ENCODE measurements around the gene TMEM165.
A peak's percentile ranks its signal among the peaks of the same experiment; 100 is the strongest.
"Not testable (repeated sequence)": the region's sequence is repeated elsewhere in the genome, so short reads cannot be mapped to it uniquely, and the experiment has no call there.

The TMEM165 gene, protein sequence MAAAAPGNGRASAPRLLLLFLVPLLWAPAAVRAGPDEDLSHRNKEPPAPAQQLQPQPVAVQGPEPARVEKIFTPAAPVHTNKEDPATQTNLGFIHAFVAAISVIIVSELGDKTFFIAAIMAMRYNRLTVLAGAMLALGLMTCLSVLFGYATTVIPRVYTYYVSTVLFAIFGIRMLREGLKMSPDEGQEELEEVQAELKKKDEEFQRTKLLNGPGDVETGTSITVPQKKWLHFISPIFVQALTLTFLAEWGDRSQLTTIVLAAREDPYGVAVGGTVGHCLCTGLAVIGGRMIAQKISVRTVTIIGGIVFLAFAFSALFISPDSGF

DNA sequence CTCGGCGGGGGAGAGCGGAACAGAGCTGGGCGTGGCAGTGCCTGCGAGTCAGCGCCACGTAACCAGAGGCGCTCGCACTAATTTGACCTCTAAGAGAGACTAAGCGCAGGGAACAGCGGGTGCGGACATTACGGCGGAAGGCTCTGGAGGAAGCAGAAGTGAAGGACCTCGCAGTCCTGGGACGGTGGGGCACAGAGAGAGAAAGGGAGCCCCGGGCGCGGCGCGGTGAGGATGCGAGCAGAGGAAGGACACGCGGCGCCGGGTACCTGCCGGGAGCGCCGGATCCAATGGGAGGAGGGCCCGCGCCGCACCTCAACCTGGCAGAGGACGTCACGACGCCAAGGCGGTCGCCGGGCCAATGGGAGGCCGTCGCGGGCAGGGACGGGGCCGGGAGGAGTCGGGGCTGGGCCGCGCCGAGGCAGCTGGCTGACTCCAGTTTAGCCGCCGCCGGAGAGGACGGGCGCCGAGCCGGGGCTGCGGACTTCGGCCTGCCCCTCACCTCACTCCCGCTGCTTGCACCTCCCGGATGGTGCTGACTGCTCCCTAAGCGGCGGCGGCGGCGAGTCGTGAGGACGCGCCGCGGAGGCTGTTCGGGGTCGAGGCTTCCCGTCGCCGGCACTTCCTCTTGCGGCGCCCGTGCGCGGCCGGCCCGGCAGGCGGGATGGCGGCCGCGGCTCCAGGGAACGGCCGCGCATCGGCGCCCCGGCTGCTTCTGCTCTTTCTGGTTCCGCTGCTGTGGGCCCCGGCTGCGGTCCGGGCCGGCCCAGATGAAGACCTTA lies at the start of gene TMEM165:
TMEM165 (plus strand) TSS at position 429 of the 779 bp plus-strand sequence; CDS start at position 662, 233 bp downstream.
- DNase-seq (ENCODE audit: low read depth in 2 of 3, low spot score in 1 of 3) = peak; percentile 81 to 89 (median 83)

DNA sequence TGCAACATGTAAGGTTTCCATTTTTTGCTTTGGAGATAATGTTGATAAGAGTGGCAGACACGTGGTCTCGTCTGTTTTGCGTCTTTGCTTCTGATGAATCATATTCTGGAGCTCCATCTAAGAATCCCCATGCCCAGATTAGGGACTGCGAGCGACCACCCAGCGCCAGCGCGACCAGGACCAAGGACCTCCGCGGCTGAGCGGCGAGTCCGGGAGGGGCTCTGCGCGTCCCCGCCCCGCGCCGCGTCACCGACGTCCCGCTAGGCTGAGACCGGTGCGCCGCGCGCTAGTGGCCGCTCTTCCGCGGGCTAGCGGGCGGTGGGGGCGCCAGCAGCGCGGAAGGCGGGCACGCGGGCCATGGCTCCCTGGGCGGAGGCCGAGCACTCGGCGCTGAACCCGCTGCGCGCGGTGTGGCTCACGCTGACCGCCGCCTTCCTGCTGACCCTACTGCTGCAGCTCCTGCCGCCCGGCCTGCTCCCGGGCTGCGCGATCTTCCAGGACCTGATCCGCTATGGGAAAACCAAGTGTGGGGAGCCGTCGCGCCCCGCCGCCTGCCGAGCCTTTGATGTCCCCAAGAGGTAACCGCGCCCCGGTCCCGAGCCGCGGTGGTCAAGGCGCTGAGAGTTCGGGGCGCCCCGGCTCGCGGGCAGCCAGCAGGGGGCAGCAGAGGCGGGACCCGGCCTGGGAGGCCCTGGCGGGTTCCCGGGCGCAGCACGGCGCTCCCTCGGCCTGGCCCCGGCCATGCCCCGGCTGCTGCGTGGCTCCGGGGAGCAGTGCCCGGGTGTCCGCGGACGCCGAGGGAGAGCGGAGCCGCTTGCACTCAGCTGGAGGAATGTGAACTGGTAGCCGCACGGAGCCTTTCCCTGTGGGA lies 49.5 kb upstream of the TMEM165 start, which contains the start of gene SRD5A3:
SRD5A3 (plus strand) TSS at position 263 of the 871 bp plus-strand sequence; CDS start at position 358, 95 bp downstream.
- DNase-seq (ENCODE audit: low read depth in 2 of 3, low spot score in 1 of 3) = peak; percentile 69 to 86 (median 81)

DNA sequence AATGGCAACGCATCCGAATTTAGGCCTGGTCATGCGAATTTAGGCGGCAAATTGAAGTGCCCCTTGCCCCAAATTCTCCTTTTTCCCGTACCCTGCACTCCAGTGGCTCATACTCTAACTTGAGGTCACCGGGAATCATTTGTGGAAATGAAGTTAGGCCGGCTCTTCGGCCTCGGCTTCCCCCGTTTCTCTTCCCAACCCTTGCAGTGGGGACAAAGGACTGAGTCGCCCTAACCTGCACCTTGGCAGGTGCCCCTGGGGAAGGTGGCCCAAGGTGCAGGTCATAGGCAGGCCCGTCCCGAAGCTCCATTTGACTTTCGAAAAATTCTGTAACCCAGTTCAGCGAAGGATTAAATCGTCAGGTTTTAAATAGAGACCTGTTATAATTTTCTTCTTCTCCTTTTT lies 48.9 kb upstream of the TMEM165 start:
- DNase-seq (ENCODE audit: low read depth in 2 of 3, low spot score in 1 of 3) = no peak

DNA sequence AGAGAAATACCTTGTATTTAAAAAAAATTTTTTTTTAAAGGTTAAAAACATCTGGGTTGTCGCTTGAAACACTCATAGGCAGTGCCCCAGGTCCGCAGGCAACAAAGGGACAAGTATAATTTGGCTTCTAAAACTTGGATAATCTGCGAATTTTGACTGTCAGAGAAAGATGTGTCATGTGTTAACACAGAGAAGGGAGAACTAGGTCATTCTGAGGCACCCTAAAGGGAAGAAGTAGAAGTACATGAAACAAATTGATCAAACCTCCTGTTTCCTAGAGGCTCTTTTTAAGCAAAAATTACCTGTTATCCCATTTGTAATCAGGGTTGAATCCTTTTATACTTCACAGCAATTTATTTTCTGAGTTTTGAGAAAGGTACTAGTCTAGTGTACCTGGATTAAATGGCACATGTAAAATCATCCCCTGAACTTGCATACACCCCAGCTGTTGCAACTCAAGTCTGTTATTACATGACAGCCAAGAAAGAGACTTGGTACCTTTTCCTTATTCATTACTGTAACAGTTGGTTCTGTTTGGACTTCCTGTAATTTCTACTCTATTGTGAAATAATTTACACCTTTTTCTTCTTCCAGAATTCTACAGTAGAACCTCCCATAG lies 48.0 kb upstream of the TMEM165 start:
- DNase-seq (ENCODE audit: low read depth in 2 of 3, low spot score in 1 of 3) = no peak

DNA sequence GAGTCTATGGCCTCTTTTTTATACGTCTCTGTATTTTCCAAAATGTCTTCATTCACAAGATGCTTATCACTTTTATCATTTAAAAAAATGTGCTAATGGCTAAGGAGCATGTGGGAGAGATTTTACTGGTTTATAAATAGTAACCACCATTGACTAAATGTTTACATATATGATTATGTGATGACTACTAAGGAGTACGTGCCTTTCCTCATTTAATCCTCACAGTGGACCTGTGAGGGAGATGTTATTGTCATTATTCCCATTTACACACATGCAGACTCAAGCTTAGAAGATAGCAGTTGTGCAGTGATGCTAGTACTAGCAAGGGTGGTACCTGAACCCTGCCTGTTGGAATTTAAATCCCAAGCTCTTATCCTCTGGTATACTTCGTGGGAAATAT lies 47.3 kb upstream of the TMEM165 start:
- DNase-seq (ENCODE audit: low read depth in 2 of 3, low spot score in 1 of 3) = no peak

DNA sequence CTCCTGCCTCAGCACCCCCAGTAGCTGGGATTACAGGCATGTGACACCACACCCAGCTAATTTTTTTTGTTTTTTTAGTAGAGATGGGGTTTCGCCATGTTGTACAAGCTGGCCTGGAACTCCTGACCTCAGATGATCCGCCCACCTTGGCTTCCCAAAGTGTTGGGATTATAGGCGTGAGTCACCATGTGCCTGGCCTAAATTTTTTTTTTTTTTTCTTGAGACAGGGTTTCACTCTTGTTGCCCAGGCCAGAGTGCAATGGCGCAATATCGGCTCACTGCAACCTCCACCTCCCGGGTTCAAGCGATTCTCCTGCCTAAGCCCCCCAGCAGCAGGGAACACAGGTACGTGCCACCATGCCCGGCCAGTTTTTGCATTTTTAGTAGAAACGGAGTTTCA lies 44.9 kb upstream of the TMEM165 start:
- not testable (repeated sequence) for DNase-seq (ENCODE audit: low read depth in 2 of 3, low spot score in 1 of 3)

DNA sequence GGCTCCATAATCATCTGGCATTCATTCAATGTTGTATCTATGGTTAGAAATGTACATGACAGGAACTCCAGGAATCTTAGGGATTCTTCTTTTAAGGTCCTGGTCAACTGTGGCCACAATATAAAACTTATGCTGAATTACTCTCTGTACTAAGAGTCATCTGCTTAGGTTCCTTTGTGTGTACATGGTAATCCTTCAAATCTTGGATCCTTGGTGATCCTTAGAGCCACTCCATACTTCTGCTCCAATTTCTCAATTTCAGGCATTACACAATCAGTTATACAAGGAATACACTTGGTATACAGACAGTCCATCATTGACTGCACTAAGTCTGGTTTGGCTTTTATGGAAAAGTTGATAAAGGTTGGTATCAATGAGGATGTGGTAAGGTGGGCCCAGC lies 43.9 kb upstream of the TMEM165 start:
- no peak for DNase-seq (ENCODE audit: low read depth in 2 of 3, low spot score in 1 of 3)

DNA sequence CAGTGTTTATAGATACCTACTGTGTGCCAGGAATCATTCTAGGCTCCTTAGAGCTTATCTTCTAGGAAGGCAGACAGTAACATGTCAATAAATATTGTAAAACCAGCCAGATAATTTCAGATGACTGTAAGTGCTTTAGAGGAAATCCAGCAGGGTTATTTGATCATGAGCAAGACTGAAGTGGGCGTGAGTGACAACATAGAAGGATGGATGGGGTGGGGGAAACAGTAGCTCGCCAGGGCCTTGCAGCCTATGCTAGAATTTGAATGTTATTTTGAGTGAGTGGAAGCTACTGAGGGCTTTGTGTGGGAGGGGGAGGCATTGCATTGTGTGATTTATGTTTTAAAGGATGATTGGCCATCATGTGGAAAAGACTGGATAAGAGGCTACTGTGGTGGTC lies 43.0 kb upstream of the TMEM165 start:
- no peak for DNase-seq (ENCODE audit: low read depth in 2 of 3, low spot score in 1 of 3)

DNA sequence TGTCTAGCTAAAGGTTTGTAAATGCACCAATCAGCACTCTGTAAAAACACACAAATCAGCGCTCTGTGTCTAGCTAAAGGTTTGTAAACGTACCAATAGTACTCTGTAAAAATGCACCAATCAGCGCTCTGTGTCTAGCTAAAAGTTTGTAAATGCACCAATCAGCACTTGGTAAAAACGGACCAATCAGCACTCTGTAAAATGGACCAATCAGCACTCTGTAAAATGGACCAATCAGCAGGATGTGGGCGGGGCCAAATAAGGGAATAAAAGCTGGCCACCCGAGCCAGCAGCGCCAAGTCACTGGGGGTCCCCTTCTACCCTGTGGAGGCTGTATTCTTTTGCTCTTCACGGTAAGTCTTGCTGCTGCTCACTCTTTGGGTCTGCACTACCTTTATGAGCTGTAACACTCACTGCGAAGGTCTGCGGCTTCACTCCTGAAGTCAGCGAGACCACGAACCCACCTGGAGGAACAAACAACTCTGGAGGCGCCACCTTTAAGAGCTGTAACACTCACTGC lies 42.5 kb upstream of the TMEM165 start:
- DNase-seq (ENCODE audit: low read depth in 2 of 3, low spot score in 1 of 3) = not testable (repeated sequence)

DNA sequence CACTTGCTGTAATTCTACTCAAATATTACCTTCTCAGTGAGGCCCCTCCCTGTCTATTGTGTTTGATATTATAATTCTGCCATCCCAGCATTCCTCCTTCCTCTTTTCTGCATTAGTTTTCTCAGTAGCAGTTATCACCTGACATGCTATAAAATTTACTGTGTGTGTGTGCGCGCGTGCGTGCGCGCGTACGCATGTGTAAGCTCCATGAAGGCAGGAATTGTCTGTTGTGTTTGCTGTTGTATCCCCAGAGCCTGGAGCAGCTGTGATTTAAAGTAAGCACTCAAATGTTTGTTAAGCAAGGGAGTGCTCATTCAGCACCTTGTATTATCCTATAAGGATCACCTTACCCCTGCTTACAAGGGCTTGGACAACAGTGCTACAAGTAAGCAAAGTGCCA lies 41.1 kb upstream of the TMEM165 start:
- no peak for DNase-seq (ENCODE audit: low read depth in 2 of 3, low spot score in 1 of 3)

DNA sequence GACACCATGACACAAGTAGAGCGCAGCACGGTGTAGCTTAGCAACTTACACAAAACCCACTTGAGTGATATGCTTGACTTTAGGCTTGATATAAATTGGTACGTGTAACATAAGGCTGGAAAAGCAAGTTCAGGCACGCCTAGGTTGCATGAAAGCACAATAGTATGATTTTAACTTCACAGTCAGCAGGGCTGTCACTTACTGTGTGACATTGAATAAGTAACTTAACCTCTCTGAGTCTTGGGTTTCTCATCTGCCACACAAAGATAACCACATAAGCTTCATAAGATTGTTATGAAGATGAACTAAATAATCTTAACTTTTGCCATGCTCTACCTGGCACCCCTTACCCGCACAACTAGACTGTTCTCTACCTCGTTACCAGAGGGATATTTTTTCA lies 40.2 kb upstream of the TMEM165 start:
- no peak for DNase-seq (ENCODE audit: low read depth in 2 of 3, low spot score in 1 of 3)

DNA sequence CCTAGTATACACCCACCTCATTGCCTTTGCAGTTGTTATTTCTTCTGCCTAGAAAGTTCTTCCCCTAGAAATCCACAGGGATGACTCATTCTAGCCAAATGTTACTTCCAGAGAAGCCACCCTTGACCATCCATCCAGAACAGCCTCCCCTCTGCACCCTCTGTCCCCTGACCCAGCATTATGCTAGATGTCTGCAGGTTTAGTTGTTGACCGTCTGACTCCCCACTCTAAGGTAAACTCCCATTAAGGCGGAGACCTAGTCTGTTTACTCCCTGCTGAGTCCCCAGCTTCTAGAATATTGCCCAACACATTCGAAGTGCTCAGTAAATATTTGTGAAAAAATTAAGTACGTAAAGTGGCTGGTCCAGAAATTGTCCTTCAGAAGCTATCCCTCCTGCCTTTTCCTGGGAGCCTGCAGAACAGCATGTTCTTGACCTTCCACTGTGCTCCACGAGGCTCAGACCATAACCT lies 38.7 kb upstream of the TMEM165 start:
- no peak for DNase-seq (ENCODE audit: low read depth in 2 of 3, low spot score in 1 of 3)

DNA sequence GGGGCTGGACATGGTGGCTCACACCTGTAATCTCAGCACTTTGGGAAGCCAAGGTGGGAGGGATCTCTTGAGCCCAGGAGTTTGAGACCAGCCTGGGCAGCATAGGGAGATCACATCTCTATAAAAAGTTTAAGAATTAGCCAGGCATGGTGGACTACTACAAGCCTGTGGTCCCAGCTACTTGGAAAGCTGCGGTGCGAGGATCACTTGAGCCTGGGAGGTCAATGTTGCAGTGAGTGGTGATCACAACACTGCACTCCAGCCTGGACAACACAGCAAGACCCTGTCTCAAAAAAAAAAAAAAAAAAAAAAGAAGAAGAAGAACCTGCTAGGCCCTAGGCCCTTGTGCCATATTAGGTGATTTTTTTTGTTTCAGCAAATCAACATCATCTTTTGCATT lies 37.5 kb upstream of the TMEM165 start:
- DNase-seq (ENCODE audit: low read depth in 2 of 3, low spot score in 1 of 3) = no peak

DNA sequence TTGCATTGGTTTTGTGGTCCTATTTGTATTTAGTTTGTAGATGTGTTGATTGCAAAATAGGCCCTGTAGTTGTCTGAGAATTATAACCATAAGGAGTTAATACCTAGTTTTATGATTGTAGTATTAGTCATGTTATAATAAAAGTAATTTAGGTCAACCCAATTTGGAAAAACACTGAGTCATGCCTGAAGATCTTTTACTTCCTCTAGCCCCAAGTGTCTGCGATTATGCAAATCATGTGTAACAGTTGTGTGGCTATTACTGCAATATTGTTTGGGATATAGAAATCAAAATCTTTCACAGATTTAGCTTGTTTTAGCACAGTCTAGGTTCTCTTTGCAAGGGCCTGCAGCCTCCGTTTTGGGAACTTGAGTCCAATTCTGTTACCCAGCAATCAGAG lies 37.1 kb upstream of the TMEM165 start:
- DNase-seq (ENCODE audit: low read depth in 2 of 3, low spot score in 1 of 3) = no peak

DNA sequence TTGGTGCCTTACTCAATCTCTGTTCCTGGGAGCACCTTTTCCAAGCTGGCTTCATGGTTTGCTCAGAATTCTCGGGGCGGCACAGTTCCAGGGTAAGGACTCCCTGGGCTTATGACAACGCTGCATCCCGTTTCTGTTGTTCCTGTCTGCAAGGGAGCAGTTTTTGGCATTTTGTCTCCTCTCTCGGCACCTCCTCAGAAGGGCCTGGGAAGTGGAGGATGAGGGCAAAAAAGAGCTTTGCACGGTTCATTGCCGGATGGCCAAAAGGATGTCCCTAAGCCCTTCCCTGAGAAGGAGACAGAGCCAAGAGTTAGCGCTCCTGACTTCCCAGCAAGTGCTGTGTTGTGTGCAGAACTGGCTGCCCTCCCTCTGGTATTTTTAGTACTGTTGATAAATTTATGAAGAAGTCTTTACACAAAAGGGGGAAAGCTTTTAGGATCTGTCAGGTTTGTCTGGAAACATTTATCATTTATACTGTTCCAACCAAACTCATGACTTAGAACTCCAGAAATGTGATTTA lies 36.3 kb upstream of the TMEM165 start:
- no peak for DNase-seq (ENCODE audit: low read depth in 2 of 3, low spot score in 1 of 3)

DNA sequence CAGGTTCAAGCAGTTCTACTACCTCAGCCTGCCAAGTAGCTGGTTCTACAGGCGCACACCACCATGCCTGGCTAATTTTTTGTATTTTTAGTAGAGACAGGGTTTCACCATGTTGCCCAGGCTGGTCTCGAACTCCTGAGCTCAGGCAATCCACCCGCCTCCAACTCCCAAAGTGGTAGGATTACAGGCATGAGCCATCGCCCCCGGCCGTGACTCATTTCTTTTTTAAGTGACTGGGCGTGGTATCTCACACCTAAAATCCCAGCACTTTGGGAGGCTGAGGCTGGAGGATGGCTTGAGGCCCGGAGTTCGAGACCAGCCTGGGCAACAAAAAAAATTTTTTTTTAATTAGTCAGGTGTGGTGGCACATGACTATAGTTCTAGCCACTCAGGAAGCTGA lies 32.8 kb upstream of the TMEM165 start:
- not testable (repeated sequence) for DNase-seq (ENCODE audit: low read depth in 2 of 3, low spot score in 1 of 3)

DNA sequence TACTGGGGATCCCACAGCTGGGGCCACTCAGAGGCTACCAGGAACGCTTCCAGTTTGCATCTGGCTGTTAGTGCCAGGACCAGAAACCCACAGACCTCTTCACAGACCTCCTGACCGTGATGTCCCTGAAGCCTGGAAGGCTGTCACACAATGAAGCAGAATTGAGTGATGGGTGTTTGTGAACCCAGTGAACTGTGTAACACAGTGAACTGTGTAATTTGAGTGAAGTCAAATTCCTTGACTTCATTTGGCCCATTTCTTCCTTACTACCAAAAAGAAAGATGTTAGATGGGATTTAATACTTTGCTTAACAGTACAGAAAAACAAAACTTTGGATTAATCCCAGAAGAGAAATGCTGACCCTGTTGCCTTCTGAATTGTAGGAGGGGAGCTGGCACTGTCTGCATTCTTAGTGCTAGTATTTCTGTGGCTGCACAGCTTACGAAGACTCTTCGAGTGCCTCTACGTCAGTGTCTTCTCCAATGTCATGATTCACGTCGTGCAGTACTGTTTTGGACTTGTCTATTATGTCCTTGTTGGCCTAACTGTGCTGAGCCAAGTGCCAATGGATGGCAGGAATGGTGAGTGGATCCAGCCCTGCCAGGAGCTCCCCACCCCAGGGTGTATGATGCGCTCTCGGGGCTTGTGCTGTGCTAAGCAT lies 31.9 kb upstream of the TMEM165 start:
- DNase-seq (ENCODE audit: low read depth in 2 of 3, low spot score in 1 of 3) = no peak

DNA sequence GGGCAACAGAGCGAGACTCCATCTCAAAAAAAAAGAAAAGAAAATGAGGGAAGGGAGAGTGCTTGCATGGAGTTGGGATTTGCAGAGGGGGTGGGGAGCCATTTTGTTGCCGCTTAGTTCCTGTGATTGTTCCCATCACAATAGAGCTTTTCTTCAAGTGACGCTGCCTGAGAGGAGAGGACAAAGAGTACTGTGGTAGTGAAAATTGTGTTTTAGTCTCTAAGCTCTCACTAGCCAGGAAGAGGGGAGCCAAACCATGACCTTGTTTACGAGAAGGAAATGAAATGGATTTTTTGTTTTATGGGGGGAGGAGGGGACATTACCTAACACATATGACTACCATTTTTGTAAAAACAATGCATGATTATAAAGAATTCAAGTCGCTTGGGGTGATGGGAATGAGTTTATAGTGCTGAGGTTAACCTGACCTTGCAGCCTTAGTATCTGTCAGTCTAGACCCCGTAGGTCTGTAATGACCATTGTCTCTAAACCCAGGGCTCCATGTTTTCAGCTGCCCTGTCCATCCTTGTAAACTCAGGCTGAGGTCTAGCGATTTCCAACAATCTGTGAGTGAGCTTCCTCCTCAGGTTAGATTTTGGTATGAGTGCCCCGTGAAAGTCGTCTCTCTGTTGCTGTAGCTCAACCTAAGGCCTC lies 30.9 kb upstream of the TMEM165 start:
- DNase-seq (ENCODE audit: low read depth in 2 of 3, low spot score in 1 of 3) = no peak

DNA sequence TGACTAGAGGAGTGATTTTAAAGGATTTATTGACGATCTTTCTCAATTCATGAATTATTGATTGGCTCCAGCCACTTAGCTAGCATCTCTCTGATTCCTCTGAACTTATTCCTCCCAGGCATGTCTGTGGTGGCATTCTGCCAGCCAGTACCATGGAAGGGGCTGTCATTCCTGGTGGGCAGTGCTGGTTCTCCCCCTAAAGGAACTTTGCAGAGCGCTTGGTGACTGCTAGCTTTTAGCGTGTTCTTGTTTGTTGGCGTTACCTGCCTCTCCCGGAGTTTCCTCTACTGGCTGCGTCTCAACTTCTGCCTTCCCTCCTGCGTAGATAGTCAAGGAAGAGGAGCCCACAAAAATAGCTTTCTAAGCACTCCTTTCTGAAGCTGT lies 30.4 kb upstream of the TMEM165 start:
- DNase-seq (ENCODE audit: low read depth in 2 of 3, low spot score in 1 of 3) = no peak
